HepG2 (cell line): ENCODE measurements around the gene DUSP16. TPM values are rescaled to one million over a fixed set of nuclear protein-coding genes. Genes with fewer than 3 reads are reported as not detected.

ENCODE experiments used
- CAMTA2 ChIP-seq: sonication (generic); formaldehyde crosslinking; IDR thresholded peaks from 2 replicates; pipeline ENCODE4 v1.4.0; 2020; ENCODE audit warnings: mild to moderate bottlenecking, missing genetic modification reagents, borderline replicate concordance
- ISL2 ChIP-seq: sonication (generic); formaldehyde crosslinking; IDR thresholded peaks from 2 replicates; pipeline ENCODE4 v1.5.0; 2020; ENCODE audit warnings: missing genetic modification reagents
- MTA1 ChIP-seq: sonication (generic); formaldehyde crosslinking; IDR thresholded peaks from 2 replicates; pipeline ENCODE4 v1.4.0; 2020; ENCODE audit warnings: missing genetic modification reagents, mild to moderate bottlenecking, borderline replicate concordance
- NAIF1 ChIP-seq: sonication (generic); formaldehyde crosslinking; IDR thresholded peaks from 2 replicates; pipeline ENCODE4 v1.5.0; 2020; ENCODE audit warnings: mild to moderate bottlenecking, missing genetic modification reagents, borderline replicate concordance
- RAD21 ChIP-seq: fragments of 450-650 bp; formaldehyde crosslinking; IDR thresholded peaks from 2 replicates; pipeline ENCODE4 v1.5.0; 2020; ENCODE audit warnings: mild to moderate bottlenecking
- RARG ChIP-seq: sonication (generic); formaldehyde crosslinking; IDR thresholded peaks from 2 replicates; pipeline ENCODE4 v1.4.0; 2020; ENCODE audit warnings: low read depth, mild to moderate bottlenecking, missing genetic modification reagents
- SKI ChIP-seq: fragments of 450-650 bp; IDR thresholded peaks from one replicate; pipeline ENCODE4 v1.6.1; 2018; ENCODE audit warnings: mild to moderate bottlenecking; ENCODE audit not compliant: partially characterized antibody
- THAP11 ChIP-seq: IDR thresholded peaks from 2 replicates; pipeline ENCODE4 v1.6.1; 2016; ENCODE audit warnings: missing biosample characterization, missing genetic modification reagents
- ZNF383 ChIP-seq: sonication (generic); formaldehyde crosslinking; IDR thresholded peaks from 2 replicates; pipeline ENCODE4 v1.4.0; 2020; ENCODE audit warnings: missing genetic modification reagents, mild to moderate bottlenecking, borderline replicate concordance
- ZNF713 ChIP-seq: sonication (generic); formaldehyde crosslinking; IDR thresholded peaks from 2 replicates; pipeline ENCODE4 v1.4.0; 2020; ENCODE audit warnings: mild to moderate bottlenecking, missing genetic modification reagents
- polyA plus RNA-seq, 8 experiments: library from polyadenylated mRNA; depleted of rRNA in 3 of 8; stranded (reverse) in 7 of 8; unstranded in 1 of 8; fragments of >200 nt; fragmentation: Illumina TruSeq in 4 of 8; extraction: Trizol in 4 of 8; gene quantifications; 2 replicates each; pipeline versions ENCODE4 v1.2.1 to v1.2.3, GENCODE V29; 2011 to 2016; ENCODE audit warnings: low read depth in 4 of 8, missing spikeins in 1 of 8, mixed read lengths in 1 of 8; ENCODE audit not compliant: insufficient read depth in 1 of 8
- total RNA-seq, 5 experiments: library from RNA; depleted of rRNA; stranded (reverse); fragments of >200 nt; fragmentation: Illumina TruSeq; extraction: Trizol; gene quantifications; 2 replicates each; pipeline ENCODE4 v1.2.3, GENCODE V29; 2016; ENCODE audit warnings: low read depth in 1 of 5
- TF ChIP-seq, protein P1 (sequence below): sonication (generic); formaldehyde crosslinking; IDR thresholded peaks from 2 replicates; pipeline ENCODE4 v1.5.0; 2020; ENCODE audit warnings: mild to moderate bottlenecking, missing genetic modification reagents
- TF ChIP-seq, protein P2 (sequence below): sonication (generic); formaldehyde crosslinking; IDR thresholded peaks from 2 replicates; pipeline ENCODE4 v1.4.0; 2020; ENCODE audit warnings: mild to moderate bottlenecking, missing genetic modification reagents
- TF ChIP-seq, protein P3 (sequence below): sonication (generic); formaldehyde crosslinking; IDR thresholded peaks from 2 replicates; pipeline ENCODE4 v1.4.0; 2020; ENCODE audit warnings: missing genetic modification reagents
- TF ChIP-seq, protein P4 (sequence below): sonication (generic); formaldehyde crosslinking; IDR thresholded peaks from 2 replicates; pipeline ENCODE4 v1.5.0; 2020; ENCODE audit warnings: mild to moderate bottlenecking, missing genetic modification reagents
- TF ChIP-seq, protein P5 (sequence below): sonication (generic); formaldehyde crosslinking; IDR thresholded peaks from 2 replicates; pipeline ENCODE4 v1.4.0; 2020; ENCODE audit warnings: missing genetic modification reagents

DUSP16 gene
- total and polyA plus RNA-seq, 2 of the 13 experiments (the other 11 are each of a cell fraction or from before 2014, with no cell fraction given) = 45.7 to 46.6 TPM

DNA sequence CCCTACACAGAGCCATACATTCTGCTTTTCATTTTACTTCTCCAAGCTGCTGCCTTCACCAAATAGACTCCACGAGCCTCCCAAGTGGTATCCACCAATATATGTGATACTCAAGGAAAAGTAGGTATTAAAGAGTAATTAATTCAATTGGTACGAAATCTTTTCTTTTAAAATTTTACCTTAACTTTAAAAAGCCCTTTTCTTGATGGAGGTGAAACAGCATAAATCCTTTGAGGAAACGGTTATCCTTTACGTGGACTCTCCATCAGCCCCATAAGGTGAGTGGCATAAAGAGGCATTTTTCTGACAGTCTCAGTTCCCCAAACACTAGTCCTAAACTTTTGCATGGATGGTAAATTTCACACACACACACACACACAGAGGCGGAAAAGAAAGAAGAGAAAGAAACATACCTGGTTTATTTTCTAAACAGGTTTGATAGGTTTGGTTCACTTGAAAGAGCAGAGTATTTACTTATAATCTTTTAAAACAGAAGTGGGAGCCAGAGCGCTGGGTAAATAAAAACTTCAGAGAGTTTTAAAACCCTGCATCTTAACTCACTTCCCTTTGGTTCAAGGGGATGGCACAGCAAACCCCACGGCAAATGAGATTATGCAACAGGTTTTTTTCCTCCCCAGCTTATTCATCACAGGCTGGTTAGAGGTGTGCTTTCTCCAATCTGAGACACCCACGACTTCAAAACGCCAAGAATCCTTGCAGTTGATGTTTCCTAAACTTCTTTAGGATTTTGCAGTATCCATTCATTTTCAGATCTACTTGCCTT lies 1.9 kb downstream of the DUSP16 start (continued):
- TF ChIP-seq RAD21 (no peak), CAMTA2 (CRISPR knock-in tag) (no peak), THAP11 (peak; percentile 45), ZNF383 (CRISPR knock-in tag) (no peak), ISL2 (CRISPR knock-in tag) (peak; percentile 86), SKI (no peak), ZNF713 (CRISPR knock-in tag) (no peak), MTA1 (CRISPR knock-in tag) (no peak), NAIF1 (CRISPR knock-in tag) (no peak), RARG (CRISPR knock-in tag) (no peak)
- TF ChIP-seq, protein P1, sequence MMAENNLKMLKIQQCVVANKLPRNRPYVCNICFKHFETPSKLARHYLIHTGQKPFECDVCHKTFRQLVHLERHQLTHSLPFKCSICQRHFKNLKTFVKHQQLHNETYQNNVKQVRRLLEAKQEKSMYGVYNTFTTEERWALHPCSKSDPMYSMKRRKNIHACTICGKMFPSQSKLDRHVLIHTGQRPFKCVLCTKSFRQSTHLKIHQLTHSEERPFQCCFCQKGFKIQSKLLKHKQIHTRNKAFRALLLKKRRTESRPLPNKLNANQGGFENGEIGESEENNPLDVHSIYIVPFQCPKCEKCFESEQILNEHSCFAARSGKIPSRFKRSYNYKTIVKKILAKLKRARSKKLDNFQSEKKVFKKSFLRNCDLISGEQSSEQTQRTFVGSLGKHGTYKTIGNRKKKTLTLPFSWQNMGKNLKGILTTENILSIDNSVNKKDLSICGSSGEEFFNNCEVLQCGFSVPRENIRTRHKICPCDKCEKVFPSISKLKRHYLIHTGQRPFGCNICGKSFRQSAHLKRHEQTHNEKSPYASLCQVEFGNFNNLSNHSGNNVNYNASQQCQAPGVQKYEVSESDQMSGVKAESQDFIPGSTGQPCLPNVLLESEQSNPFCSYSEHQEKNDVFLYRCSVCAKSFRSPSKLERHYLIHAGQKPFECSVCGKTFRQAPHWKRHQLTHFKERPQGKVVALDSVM (CRISPR knock-in tag) = no peak
- TF ChIP-seq, protein P2, sequence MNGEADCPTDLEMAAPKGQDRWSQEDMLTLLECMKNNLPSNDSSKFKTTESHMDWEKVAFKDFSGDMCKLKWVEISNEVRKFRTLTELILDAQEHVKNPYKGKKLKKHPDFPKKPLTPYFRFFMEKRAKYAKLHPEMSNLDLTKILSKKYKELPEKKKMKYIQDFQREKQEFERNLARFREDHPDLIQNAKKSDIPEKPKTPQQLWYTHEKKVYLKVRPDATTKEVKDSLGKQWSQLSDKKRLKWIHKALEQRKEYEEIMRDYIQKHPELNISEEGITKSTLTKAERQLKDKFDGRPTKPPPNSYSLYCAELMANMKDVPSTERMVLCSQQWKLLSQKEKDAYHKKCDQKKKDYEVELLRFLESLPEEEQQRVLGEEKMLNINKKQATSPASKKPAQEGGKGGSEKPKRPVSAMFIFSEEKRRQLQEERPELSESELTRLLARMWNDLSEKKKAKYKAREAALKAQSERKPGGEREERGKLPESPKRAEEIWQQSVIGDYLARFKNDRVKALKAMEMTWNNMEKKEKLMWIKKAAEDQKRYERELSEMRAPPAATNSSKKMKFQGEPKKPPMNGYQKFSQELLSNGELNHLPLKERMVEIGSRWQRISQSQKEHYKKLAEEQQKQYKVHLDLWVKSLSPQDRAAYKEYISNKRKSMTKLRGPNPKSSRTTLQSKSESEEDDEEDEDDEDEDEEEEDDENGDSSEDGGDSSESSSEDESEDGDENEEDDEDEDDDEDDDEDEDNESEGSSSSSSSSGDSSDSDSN (CRISPR knock-in tag) = no peak; the same call in 1 of the 2 replicates
- TF ChIP-seq, protein P3, sequence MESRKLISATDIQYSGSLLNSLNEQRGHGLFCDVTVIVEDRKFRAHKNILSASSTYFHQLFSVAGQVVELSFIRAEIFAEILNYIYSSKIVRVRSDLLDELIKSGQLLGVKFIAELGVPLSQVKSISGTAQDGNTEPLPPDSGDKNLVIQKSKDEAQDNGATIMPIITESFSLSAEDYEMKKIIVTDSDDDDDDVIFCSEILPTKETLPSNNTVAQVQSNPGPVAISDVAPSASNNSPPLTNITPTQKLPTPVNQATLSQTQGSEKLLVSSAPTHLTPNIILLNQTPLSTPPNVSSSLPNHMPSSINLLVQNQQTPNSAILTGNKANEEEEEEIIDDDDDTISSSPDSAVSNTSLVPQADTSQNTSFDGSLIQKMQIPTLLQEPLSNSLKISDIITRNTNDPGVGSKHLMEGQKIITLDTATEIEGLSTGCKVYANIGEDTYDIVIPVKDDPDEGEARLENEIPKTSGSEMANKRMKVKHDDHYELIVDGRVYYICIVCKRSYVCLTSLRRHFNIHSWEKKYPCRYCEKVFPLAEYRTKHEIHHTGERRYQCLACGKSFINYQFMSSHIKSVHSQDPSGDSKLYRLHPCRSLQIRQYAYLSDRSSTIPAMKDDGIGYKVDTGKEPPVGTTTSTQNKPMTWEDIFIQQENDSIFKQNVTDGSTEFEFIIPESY (CRISPR knock-in tag) = no peak
- TF ChIP-seq, protein P4, sequence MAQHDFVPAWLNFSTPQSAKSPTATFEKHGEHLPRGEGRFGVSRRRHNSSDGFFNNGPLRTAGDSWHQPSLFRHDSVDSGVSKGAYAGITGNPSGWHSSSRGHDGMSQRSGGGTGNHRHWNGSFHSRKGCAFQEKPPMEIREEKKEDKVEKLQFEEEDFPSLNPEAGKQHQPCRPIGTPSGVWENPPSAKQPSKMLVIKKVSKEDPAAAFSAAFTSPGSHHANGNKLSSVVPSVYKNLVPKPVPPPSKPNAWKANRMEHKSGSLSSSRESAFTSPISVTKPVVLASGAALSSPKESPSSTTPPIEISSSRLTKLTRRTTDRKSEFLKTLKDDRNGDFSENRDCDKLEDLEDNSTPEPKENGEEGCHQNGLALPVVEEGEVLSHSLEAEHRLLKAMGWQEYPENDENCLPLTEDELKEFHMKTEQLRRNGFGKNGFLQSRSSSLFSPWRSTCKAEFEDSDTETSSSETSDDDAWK (CRISPR knock-in tag) = no peak
- TF ChIP-seq, protein P5, sequence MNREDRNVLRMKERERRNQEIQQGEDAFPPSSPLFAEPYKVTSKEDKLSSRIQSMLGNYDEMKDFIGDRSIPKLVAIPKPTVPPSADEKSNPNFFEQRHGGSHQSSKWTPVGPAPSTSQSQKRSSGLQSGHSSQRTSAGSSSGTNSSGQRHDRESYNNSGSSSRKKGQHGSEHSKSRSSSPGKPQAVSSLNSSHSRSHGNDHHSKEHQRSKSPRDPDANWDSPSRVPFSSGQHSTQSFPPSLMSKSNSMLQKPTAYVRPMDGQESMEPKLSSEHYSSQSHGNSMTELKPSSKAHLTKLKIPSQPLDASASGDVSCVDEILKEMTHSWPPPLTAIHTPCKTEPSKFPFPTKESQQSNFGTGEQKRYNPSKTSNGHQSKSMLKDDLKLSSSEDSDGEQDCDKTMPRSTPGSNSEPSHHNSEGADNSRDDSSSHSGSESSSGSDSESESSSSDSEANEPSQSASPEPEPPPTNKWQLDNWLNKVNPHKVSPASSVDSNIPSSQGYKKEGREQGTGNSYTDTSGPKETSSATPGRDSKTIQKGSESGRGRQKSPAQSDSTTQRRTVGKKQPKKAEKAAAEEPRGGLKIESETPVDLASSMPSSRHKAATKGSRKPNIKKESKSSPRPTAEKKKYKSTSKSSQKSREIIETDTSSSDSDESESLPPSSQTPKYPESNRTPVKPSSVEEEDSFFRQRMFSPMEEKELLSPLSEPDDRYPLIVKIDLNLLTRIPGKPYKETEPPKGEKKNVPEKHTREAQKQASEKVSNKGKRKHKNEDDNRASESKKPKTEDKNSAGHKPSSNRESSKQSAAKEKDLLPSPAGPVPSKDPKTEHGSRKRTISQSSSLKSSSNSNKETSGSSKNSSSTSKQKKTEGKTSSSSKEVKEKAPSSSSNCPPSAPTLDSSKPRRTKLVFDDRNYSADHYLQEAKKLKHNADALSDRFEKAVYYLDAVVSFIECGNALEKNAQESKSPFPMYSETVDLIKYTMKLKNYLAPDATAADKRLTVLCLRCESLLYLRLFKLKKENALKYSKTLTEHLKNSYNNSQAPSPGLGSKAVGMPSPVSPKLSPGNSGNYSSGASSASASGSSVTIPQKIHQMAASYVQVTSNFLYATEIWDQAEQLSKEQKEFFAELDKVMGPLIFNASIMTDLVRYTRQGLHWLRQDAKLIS = 0 out of 2 replicates have a peak, but pooled peaks have one; percentile 93
